Measurements from ENCODE around the gene DAAM1. TPM values are rescaled to one million over a fixed set of nuclear protein-coding genes. Genes with fewer than 3 reads are reported as not detected.

Gene DAAM1
- polyA plus RNA-seq, 1 experiment, result 9.8 TPM

GRCh38 chr14:59199614-59200013 is 11.1 kb downstream of the DAAM1 start:
- ChIA-PET POLR2A (no interaction called here), CTCF (no interaction called here)
- DNase-seq (ENCODE audit: low read depth, low spot score), result no peak
- Histone ChIP-seq H3K9me3 (ENCODE audit: control insufficient read depth, insufficient read depth, low read length) (no peaks in the 10 kb centered on the region), H3K4me3 (ENCODE audit: low read depth, low read length) (no peak overlapping the region), H3K27me3 (ENCODE audit: control insufficient read depth, insufficient read depth, low read length) (no peaks in the 10 kb centered on the region), H3K27ac (ENCODE audit: low read depth, low read length) (no peak overlapping the region)
- no peak for TF ChIP-seq CTCF (IDR thresholded peaks at IDR 0.05; ENCODE audit: low read depth, low read length)

- POLR2A ChIA-PET, result no interaction called here
- CTCF ChIA-PET, result interaction anchor here (1.2 kb wide), 1 partner anchor 9 kb away, joined by 3 read pairs; no protein-coding TSS in a partner anchor
- no peak for DNase-seq (ENCODE audit: low read depth, low spot score)
- H3K27me3 ChIP-seq (ENCODE audit: control insufficient read depth, insufficient read depth, low read length), result no peaks in the 10 kb centered on the region
- no peak overlapping the region for H3K27ac ChIP-seq (ENCODE audit: low read depth, low read length)
- H3K9me3 ChIP-seq (ENCODE audit: control insufficient read depth, insufficient read depth, low read length), result no peaks in the 10 kb centered on the region
- TF ChIP-seq CTCF (IDR thresholded peaks at IDR 0.05; ENCODE audit: low read depth, low read length), result no peak
- H3K4me3 ChIP-seq (ENCODE audit: low read depth, low read length), result no peak overlapping the region
Observed at GRCh38 chr14:59200195-59200594, 11.7 kb downstream of the DAAM1 start.

DNA sequence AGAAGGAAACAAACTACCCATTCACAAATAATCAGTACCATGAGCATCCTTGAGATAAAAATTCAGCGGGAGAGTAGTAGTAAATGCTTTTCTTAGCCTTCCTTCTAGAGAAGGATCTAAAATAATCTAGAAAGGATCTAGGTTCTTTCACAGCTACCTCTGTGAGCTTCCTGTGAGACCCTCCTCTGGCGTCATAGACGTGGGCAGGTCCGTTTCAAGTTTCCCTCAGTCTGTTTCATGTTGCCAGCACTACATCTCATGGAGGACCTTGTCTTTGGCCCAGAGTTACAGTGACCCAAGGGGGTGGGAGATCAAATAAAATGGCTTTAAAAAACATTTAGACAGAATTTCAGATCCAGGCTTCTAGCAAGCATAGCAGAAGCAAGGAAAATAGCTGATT is 13.6 kb downstream of the DAAM1 start:
- CTCF ChIA-PET, result interaction anchor here (0.6 to 1.3 kb wide), 3 partner anchors 28 to 242 kb away, joined by 3 to 5 read pairs (median 5); no protein-coding TSS in a partner anchor
- DNase-seq (ENCODE audit: low read depth, low spot score), result no peak

GRCh38 chr14:59204305-59204704 is 15.8 kb downstream of the DAAM1 start:
- Histone ChIP-seq H3K27ac (ENCODE audit: low read depth, low read length) (no peak overlapping the region), H3K27me3 (ENCODE audit: control insufficient read depth, insufficient read depth, low read length) (no peaks in the 10 kb centered on the region), H3K9me3 (ENCODE audit: control insufficient read depth, insufficient read depth, low read length) (no peaks in the 10 kb centered on the region), H3K4me3 (ENCODE audit: low read depth, low read length) (no peak overlapping the region)
- ChIA-PET CTCF (interaction anchor here (1.1 to 1.8 kb wide), 2 partner anchors 13 to 239 kb away, joined by 4 to 5 read pairs; no protein-coding TSS in a partner anchor), POLR2A (no interaction called here)
- TF ChIP-seq CTCF (IDR thresholded peaks at IDR 0.05; ENCODE audit: low read depth, low read length), result no peak
- DNase-seq (ENCODE audit: low read depth, low spot score), result no peak

More for the DNA sequence above, 13.6 kb downstream of the DAAM1 start:
- no peaks in the 10 kb centered on the region for H3K27me3 ChIP-seq (ENCODE audit: control insufficient read depth, insufficient read depth, low read length)
- no peaks in the 10 kb centered on the region for H3K9me3 ChIP-seq (ENCODE audit: control insufficient read depth, insufficient read depth, low read length)
- TF ChIP-seq CTCF (IDR thresholded peaks at IDR 0.05; ENCODE audit: low read depth, low read length), result no peak
- no peak overlapping the region for H3K4me3 ChIP-seq (ENCODE audit: low read depth, low read length)
- H3K27ac ChIP-seq (ENCODE audit: low read depth, low read length), result no peak overlapping the region
- POLR2A ChIA-PET, result no interaction called here

DNA sequence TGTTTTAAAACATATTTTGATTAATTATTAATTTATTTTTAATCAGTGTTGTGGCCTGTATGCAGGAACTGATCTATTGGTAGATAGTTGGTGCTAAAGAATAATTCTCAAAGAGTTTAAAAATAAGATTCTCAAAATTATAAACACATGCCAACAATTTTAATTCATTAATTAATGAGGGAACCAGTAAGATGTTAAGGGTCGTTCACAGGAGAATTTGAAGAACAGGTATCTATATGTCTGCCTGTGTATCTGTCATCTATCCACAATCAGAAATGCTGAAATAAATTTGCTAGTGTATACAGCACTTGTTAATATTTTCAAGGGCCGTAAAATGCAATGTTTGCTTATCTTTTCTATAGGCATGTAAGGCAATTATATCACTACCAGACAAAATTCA is 18.4 kb downstream of the DAAM1 start:
- Histone ChIP-seq H3K4me3 (ENCODE audit: low read depth, low read length) (no peak overlapping the region), H3K27me3 (ENCODE audit: control insufficient read depth, insufficient read depth, low read length) (no peaks in the 10 kb centered on the region), H3K9me3 (ENCODE audit: control insufficient read depth, insufficient read depth, low read length) (no peaks in the 10 kb centered on the region), H3K27ac (ENCODE audit: low read depth, low read length) (no peak overlapping the region)
- DNase-seq (ENCODE audit: low read depth, low spot score), result no peak
- CTCF ChIA-PET, result no interaction called here
- no peak for TF ChIP-seq CTCF (IDR thresholded peaks at IDR 0.05; ENCODE audit: low read depth, low read length)
- POLR2A ChIA-PET, result no interaction called here

Measured in AG04450 (cell line).